HL-60 (cell line): ENCODE data around the gene SLC52A1.

Experiments used
- DNase-seq, 2 experiments: peaks; one replicate each; pipeline ENCODE4 v3.0.0-alpha.2; 2010 to 2020; ENCODE audit warnings: low read depth in 1 of 2, low spot score in 1 of 2
- H3K27ac ChIP-seq: fragments of 250-450 bp; sonication (Bioruptor Pico); replicated peaks from 2 replicates; pipeline ENCODE4 v1.5.1; 2020; ENCODE audit warnings: mild to moderate bottlenecking, moderate library complexity
- H3K27me3 ChIP-seq: fragments of 250-450 bp; sonication (Bioruptor Pico); 2 replicates; pipeline ENCODE4 v1.5.1; 2021; ENCODE audit warnings: mild to moderate bottlenecking, moderate library complexity; ENCODE audit not compliant: insufficient read depth, poor library complexity, severe bottlenecking
- H3K4me3 ChIP-seq: replicated peaks from 2 replicates; pipeline ENCODE4 v1.5.1; 2011; ENCODE audit warnings: mild to moderate bottlenecking, control low read depth, low read length; ENCODE audit not compliant: insufficient read depth
- CTCF ChIP-seq: IDR thresholded peaks from one replicate; pipeline ENCODE4 v1.5.1; 2011; ENCODE audit warnings: low read length, control low read depth, inconsistent platforms; ENCODE audit not compliant: insufficient read depth
- GABPA ChIP-seq: IDR thresholded peaks from 2 replicates; pipeline ENCODE4 v1.6.1; 2012; ENCODE audit warnings: low read depth
- POLR2AphosphoS5 ChIP-seq: IDR thresholded peaks from 2 replicates; pipeline ENCODE4 v1.6.1; 2012; ENCODE audit warnings: low read depth
- REST ChIP-seq: IDR thresholded peaks from 2 replicates; pipeline ENCODE4 v1.6.1; 2012; ENCODE audit warnings: low read depth; ENCODE audit not compliant: insufficient replicate concordance
- SPI1 ChIP-seq: IDR thresholded peaks from 2 replicates; pipeline ENCODE4 v1.6.1; 2012; ENCODE audit warnings: low read depth, mild to moderate bottlenecking, borderline replicate concordance

Gene SLC52A1

GRCh38 chr17:4986951-4987766 lies 48.1 kb downstream of the SLC52A1 start, which contains the start of gene CAMTA2:
Gene CAMTA2, minus strand, starts transcription at chr17:4987675. Its CDS starts 1,453 bp downstream, at chr17:4986222.
- no peak for TF ChIP-seq REST
- TF ChIP-seq GABPA: no peak
- TF ChIP-seq POLR2AphosphoS5: no peak
- peak; percentile 73 to 79 for DNase-seq
- H3K27ac ChIP-seq: peak within 1 kb of the TSS; percentile 55
- H3K27me3 ChIP-seq: no peaks in the 10 kb centered on the region
- H3K4me3 ChIP-seq: peak within 1 kb of the TSS; percentile 69

GRCh38 chr17:4986403-4986802 lies 48.8 kb downstream of the SLC52A1 start:
- no peak for DNase-seq
- peak overlapping the region; percentile 69 for H3K4me3 ChIP-seq
- H3K27ac ChIP-seq: no peak overlapping the region; the same call in 1 of the 2 replicates
- no peaks in the 10 kb centered on the region for H3K27me3 ChIP-seq
- no peak for TF ChIP-seq REST
- no peak for TF ChIP-seq GABPA
- TF ChIP-seq CTCF: no peak
- TF ChIP-seq SPI1: no peak
- TF ChIP-seq POLR2AphosphoS5: no peak
